Mesenchymal stem cell (in vitro differentiated cells and primary cell): ENCODE data around the gene RAB13.

Experiments
- DNase-seq: peaks from one replicate; pipeline ENCODE4 v3.0.0-alpha.2; 2013
- H2AFZ ChIP-seq: one replicate; pipeline ENCODE4 v1.6.1; 2013; ENCODE audit warnings: low read depth, mild to moderate bottlenecking, control low read depth, inconsistent platforms, low read length, moderate library complexity
- H2AK5ac ChIP-seq: 2 replicates; pipeline ENCODE4 v1.6.1; 2013; ENCODE audit warnings: low read length, moderate library complexity, mild to moderate bottlenecking, inconsistent platforms; ENCODE audit not compliant: severe bottlenecking
- H2BK120ac ChIP-seq: one replicate; pipeline ENCODE4 v1.6.1; 2013; ENCODE audit warnings: low read depth, mild to moderate bottlenecking, inconsistent platforms, low read length, moderate library complexity
- H2BK12ac ChIP-seq, 2 experiments: one replicate each; pipeline ENCODE4 v1.6.1; 2013; ENCODE audit warnings: inconsistent platforms in 2 of 2, low read length in 2 of 2, mild to moderate bottlenecking in 2 of 2, moderate library complexity in 2 of 2, control low read depth in 1 of 2
- H2BK15ac ChIP-seq: one replicate; pipeline ENCODE4 v1.6.1; 2013; ENCODE audit warnings: mild to moderate bottlenecking, low read depth, inconsistent platforms; ENCODE audit not compliant: poor library complexity, severe bottlenecking
- H2BK5ac ChIP-seq: 2 replicates; pipeline ENCODE4 v1.6.1; 2013; ENCODE audit warnings: low read depth, mild to moderate bottlenecking, low read length, control low read depth, inconsistent platforms; ENCODE audit not compliant: poor library complexity, severe bottlenecking
- H3K14ac ChIP-seq, 2 experiments: one replicate each; pipeline ENCODE4 v1.6.1; 2013; ENCODE audit warnings: inconsistent platforms in 2 of 2, low read length in 2 of 2, control low read depth in 1 of 2, mild to moderate bottlenecking in 1 of 2, moderate library complexity in 1 of 2
- H3K18ac ChIP-seq, 2 experiments: one replicate each; pipeline ENCODE4 v1.6.1; 2013; ENCODE audit warnings: inconsistent platforms in 2 of 2, low read length in 2 of 2, control low read depth in 1 of 2, low read depth in 1 of 2, mild to moderate bottlenecking in 1 of 2
- H3K23ac ChIP-seq, 2 experiments: one replicate each; pipeline ENCODE4 v1.6.1; 2013; ENCODE audit warnings: inconsistent platforms in 2 of 2, low read length in 2 of 2, mild to moderate bottlenecking in 2 of 2, moderate library complexity in 2 of 2, control low read depth in 1 of 2
- H3K27ac ChIP-seq: 2 replicates; pipeline ENCODE4 v1.5.1; 2013; ENCODE audit warnings: mild to moderate bottlenecking, moderate library complexity, low read length, control low read depth, inconsistent platforms; ENCODE audit not compliant: poor library complexity, severe bottlenecking
- H3K27me3 ChIP-seq, 2 experiments: 2 replicates each; pipeline versions ENCODE4 v1.6.1 to v1.7.0; 2013; ENCODE audit warnings: low read length in 2 of 2, mild to moderate bottlenecking in 2 of 2, moderate library complexity in 2 of 2, control low read depth in 1 of 2, inconsistent platforms in 1 of 2; ENCODE audit not compliant: control insufficient read depth in 1 of 2, insufficient read depth in 1 of 2
- H3K36me3 ChIP-seq, 2 experiments: 2 replicates each; pipeline versions ENCODE4 v1.6.1 to v1.7.0; 2013; ENCODE audit warnings: low read length in 2 of 2, control low read depth in 1 of 2, inconsistent platforms in 1 of 2, low read depth in 1 of 2, mild to moderate bottlenecking in 1 of 2; ENCODE audit not compliant: insufficient read depth in 2 of 2, control insufficient read depth in 1 of 2
- H3K4ac ChIP-seq, 2 experiments: one replicate each; pipeline ENCODE4 v1.6.1; 2013; ENCODE audit warnings: inconsistent platforms in 2 of 2, low read length in 2 of 2, mild to moderate bottlenecking in 2 of 2, moderate library complexity in 2 of 2, control low read depth in 1 of 2, low read depth in 1 of 2
- H3K4me1 ChIP-seq: 2 replicates; pipeline ENCODE4 v1.6.1; 2013; ENCODE audit warnings: low read depth, low read length, control low read depth; ENCODE audit not compliant: control insufficient read depth, insufficient read depth
- H3K4me2 ChIP-seq: 2 replicates; pipeline ENCODE4 v1.6.1; 2013; ENCODE audit warnings: low read length, mild to moderate bottlenecking, inconsistent platforms; ENCODE audit not compliant: poor library complexity, severe bottlenecking
- H3K4me3 ChIP-seq, 2 experiments: 2 replicates each; pipeline versions ENCODE4 v1.5.1 to v1.7.0; 2013; ENCODE audit warnings: low read length in 2 of 2, mild to moderate bottlenecking in 2 of 2, control low read depth in 1 of 2, low read depth in 1 of 2; ENCODE audit not compliant: insufficient read depth in 1 of 2
- H3K79me1 ChIP-seq: replicated peaks from 2 replicates; pipeline ENCODE4 v1.6.1; 2013; ENCODE audit warnings: mild to moderate bottlenecking, control low read depth, low read length, inconsistent platforms; ENCODE audit not compliant: poor library complexity, severe bottlenecking
- H3K9ac ChIP-seq: 2 replicates; pipeline ENCODE4 v1.7.0; 2013; ENCODE audit warnings: mild to moderate bottlenecking, low read length, moderate library complexity
- H3K9me3 ChIP-seq: 2 replicates; pipeline ENCODE4 v1.7.0; 2013; ENCODE audit warnings: mild to moderate bottlenecking, low read length; ENCODE audit not compliant: control insufficient read depth
- H4K8ac ChIP-seq: one replicate; pipeline ENCODE4 v1.6.1; 2013; ENCODE audit warnings: inconsistent platforms, mild to moderate bottlenecking, low read length, moderate library complexity
- H4K91ac ChIP-seq: one replicate; pipeline ENCODE4 v1.6.1; 2013; ENCODE audit warnings: mild to moderate bottlenecking, low read length, inconsistent platforms
- WGBS: methylation state at CpG from one replicate; pipeline ENCODE4 v1.1.7; 2013; ENCODE audit warnings: mixed read lengths; 5-methylcytosine and 5-hydroxymethylcytosine counted together
- small RNA-seq: library from polyadenylated mRNA; stranded (forward); fragments of <200 nt; extraction: miRNeasy Mini kit (QIAGEN cat#:217004); gene quantifications from one replicate; pipeline ENCODE3, GENCODE V24; 2013; ENCODE audit warnings: low read depth

RAB13 gene

DNA sequence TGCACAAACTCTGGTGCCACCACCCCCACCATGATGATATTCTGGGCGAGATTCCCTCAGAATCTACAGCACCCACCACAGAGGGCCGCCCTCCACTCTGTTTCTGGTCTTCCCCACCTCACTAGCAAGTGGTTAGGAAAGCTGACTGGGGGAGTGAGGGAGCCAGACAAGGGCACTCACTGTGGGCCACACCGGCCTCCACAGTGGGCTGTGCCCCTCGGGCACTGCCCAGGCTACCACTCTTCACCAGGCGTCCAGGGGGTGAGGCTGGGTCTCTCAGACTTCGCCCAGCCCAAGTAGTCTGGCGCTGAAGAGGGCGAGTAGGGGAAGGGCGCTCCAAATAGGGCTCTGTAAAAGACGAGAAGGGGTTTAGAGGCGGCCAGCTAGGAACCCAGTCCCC is 52.2 kb downstream of the RAB13 start:
- Histone ChIP-seq H3K4me1 (peaks cover 1% of the 10 kb centered on the region), H3K18ac (no peak overlapping the region), H3K36me3 (peaks cover 77 to 78% of the 10 kb centered on the region in 2 experiments), H3K9ac (no peak overlapping the region), H2BK12ac (no peak overlapping the region), H3K14ac (no peak overlapping the region), H2BK5ac (no peak overlapping the region), H2AK5ac (no peak overlapping the region), H4K91ac (no peak overlapping the region), H3K27me3 (no peaks in the 10 kb centered on the region), H3K23ac (no peak overlapping the region), H3K4me3 (no peak overlapping the region), H3K27ac (no peak overlapping the region), H3K4me2 (no peak overlapping the region), H2BK120ac (no peak overlapping the region), H2BK15ac (no peak overlapping the region), H3K4ac (no peak overlapping the region), H3K9me3 (no peaks in the 10 kb centered on the region), H3K79me1 (peaks cover 13% of the 10 kb centered on the region), H2AFZ (no peak overlapping the region), H4K8ac (no peak overlapping the region)
- no peak for DNase-seq
- WGBS = 97% methylated on average over 10 of the region's 11 CpGs

DNA sequence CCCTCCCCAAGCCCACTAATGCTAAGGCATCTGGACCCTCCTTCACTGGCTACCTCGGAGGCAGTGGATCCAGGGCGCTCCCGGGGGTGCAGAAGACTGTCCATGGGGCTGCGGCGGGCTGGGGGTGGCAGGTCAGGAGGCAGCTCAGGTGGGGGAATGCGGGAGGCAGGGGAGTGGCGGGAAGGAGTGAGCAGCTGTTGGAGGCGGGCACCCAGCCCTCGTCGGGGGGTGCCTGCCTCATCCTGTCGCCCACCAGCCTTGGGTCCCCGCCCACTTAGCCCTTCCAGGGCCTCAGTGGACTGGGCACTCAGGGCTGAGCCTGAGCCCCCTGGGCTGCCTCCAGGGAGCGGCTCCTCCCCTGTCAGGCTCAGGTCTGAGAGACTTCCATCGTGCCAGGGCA is 52.7 kb downstream of the RAB13 start:
- H3K9me3 ChIP-seq = no peaks in the 10 kb centered on the region
- H3K79me1 ChIP-seq = peaks cover 13% of the 10 kb centered on the region
- H2AFZ ChIP-seq = no peak overlapping the region
- H4K8ac ChIP-seq = no peak overlapping the region
- WGBS = 96% methylated on average over 11 of the region's 14 CpGs
- no peak for DNase-seq
- no peak overlapping the region for H3K23ac ChIP-seq
- H2AK5ac ChIP-seq = no peak overlapping the region
- H4K91ac ChIP-seq = no peak overlapping the region
- no peak overlapping the region for H3K4me2 ChIP-seq
- H3K4me1 ChIP-seq = peaks cover 1% of the 10 kb centered on the region
- H2BK12ac ChIP-seq = no peak overlapping the region
- H2BK15ac ChIP-seq = no peak overlapping the region
- no peak overlapping the region for H2BK5ac ChIP-seq
- H3K27ac ChIP-seq = no peak overlapping the region
- H3K14ac ChIP-seq = no peak overlapping the region
- no peak overlapping the region for H3K9ac ChIP-seq
- H2BK120ac ChIP-seq = no peak overlapping the region
- peaks cover 74 to 77% of the 10 kb centered on the region in 2 experiments for H3K36me3 ChIP-seq
- H3K18ac ChIP-seq = no peak overlapping the region
- no peaks in the 10 kb centered on the region for H3K27me3 ChIP-seq
- no peak overlapping the region for H3K4ac ChIP-seq
- no peak overlapping the region for H3K4me3 ChIP-seq

DNA sequence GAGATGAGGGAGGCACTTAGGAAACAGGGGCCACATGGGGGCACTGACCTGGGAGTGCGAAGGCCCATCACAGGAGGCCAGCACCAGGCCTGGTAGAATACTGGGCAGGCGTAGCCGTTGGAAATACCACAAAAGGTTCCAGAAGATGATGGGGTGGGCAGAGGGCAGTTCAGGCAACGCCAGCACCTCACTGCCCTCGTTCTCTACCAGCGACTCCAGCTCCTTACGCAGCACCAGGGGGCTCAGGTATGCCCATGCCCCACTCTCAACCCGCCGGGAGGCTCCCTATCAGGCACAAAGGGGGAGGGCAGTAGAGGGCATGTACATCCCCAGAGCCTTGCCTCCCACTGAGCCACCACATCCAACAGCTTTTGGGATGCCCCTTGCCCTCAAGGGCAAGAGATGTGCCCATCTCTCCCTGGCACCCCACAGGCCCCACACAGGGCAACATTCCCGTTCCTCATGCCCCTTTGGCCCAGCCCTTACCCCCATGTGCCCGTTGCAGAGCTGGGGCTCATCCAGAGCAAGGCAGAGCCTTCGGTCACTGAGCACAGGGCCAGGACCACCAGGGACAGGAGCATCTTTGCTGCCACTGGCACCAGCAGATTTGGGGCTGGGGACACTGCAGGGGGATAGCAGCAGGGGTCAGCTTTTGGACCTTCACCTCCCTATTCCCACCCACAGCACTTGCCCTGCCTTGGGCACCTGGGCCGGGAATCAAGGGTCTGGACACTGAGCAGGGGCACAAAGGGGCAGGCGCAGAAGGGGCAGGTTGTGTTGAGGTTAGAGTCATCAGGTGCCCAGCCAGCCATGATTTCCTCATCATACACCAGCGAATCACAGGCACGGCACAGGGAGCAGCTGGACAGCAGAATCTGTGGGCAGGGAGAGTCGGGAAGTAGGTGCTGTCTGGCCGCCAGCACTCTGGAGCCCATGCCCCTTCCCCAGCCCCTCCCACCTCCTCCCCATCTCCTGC is 53.7 kb downstream of the RAB13 start:
- no peak overlapping the region for H3K27ac ChIP-seq
- 98% methylated on average over 16 of the region's 18 CpGs for WGBS

More for the DNA sequence above, 53.7 kb downstream of the RAB13 start:
- no peak for DNase-seq
- Histone ChIP-seq H3K14ac (no peak overlapping the region), H2AK5ac (no peak overlapping the region), H3K4ac (no peak overlapping the region), H3K9ac (no peak overlapping the region), H3K4me2 (no peak overlapping the region), H3K79me1 (peaks cover 9% of the 10 kb centered on the region), H2BK12ac (no peak overlapping the region), H3K18ac (no peak overlapping the region), H3K4me1 (peaks cover 1% of the 10 kb centered on the region), H3K27me3 (no peaks in the 10 kb centered on the region), H3K9me3 (no peaks in the 10 kb centered on the region), H2BK120ac (no peak overlapping the region), H3K4me3 (no peak overlapping the region), H2BK5ac (no peak overlapping the region), H3K36me3 (peaks cover 69 to 72% of the 10 kb centered on the region in 2 experiments), H4K91ac (no peak overlapping the region), H2BK15ac (no peak overlapping the region), H2AFZ (no peak overlapping the region), H4K8ac (no peak overlapping the region), H3K23ac (no peak overlapping the region)

Small RNA genes within 50 kb of the gene (small RNA-seq; reads per million reads assigned to genes)
- gene MIR6737 = 1.4 reads per million
